K562 (cell line): Measurements from ENCODE around the gene STK11.

Experiments used
- BRD4 ChIP-seq: fragments of 200-600 bp; sonication (generic); IDR thresholded peaks from 2 replicates; pipeline ENCODE4 v1.6.1; 2017; ENCODE audit warnings: inconsistent platforms
- DPF2 ChIP-seq: fragments of 450-650 bp; IDR thresholded peaks from 2 replicates; pipeline ENCODE4 v1.6.1; 2016
- EZH2 ChIP-seq: IDR thresholded peaks from 2 replicates; pipeline ENCODE4 v1.6.1; 2012; ENCODE audit warnings: low read depth, mild to moderate bottlenecking, inconsistent platforms, low read length, borderline replicate concordance
- FOS ChIP-seq: IDR thresholded peaks from 3 replicates; pipeline ENCODE4 v1.6.1; 2011; ENCODE audit not compliant: insufficient read length; ENCODE audit errors: extremely low read depth
- MCM2 ChIP-seq: fragments of 450-650 bp; IDR thresholded peaks from 2 replicates; pipeline ENCODE4 v1.6.1; 2017; ENCODE audit warnings: low read depth, mild to moderate bottlenecking
- PHTF2 ChIP-seq: fragments of 250-450 bp; sonication (Bioruptor Pico); IDR thresholded peaks from 2 replicates; pipeline ENCODE4 v1.5.0; 2021; ENCODE audit warnings: mild to moderate bottlenecking
- SIN3A ChIP-seq, 2 experiments: fragments of 150-350 bp in 1 of 2; IDR thresholded peaks; 2 replicates each; pipeline ENCODE4 v1.6.1; 2011 to 2016; ENCODE audit warnings: borderline replicate concordance in 2 of 2, low read depth in 2 of 2, low read length in 2 of 2, mild to moderate bottlenecking in 2 of 2, moderate library complexity in 2 of 2; ENCODE audit not compliant: control insufficient read depth in 1 of 2
- SMAD3 ChIP-seq: fragments of 450-650 bp; formaldehyde crosslinking; conservative IDR thresholded peaks from 2 replicates; pipeline ENCODE4 v1.4.0; 2020; ENCODE audit warnings: mild to moderate bottlenecking
- TAL1 ChIP-seq: fragments of 450-650 bp; IDR thresholded peaks from 2 replicates; pipeline ENCODE4 v1.6.1; 2016; ENCODE audit warnings: mild to moderate bottlenecking
- TCF7L2 ChIP-seq: fragments of 150-350 bp; IDR thresholded peaks from 2 replicates; pipeline ENCODE4 v1.6.1; 2016; ENCODE audit warnings: low read depth, mild to moderate bottlenecking, low read length, moderate library complexity
- ZNF121 ChIP-seq: sonication (generic); formaldehyde crosslinking; conservative IDR thresholded peaks from 2 replicates; pipeline ENCODE4 v1.8.0; 2022; ENCODE audit warnings: missing genetic modification reagents
- ZNF407 ChIP-seq: fragments of 450-650 bp; IDR thresholded peaks from 2 replicates; pipeline ENCODE4 v1.6.1; 2016; ENCODE audit warnings: low read depth
- TF ChIP-seq, protein P1 (sequence below), 3 experiments: IDR thresholded peaks in 2 of 3; conservative IDR thresholded peaks in 1 of 3; 2 replicates each; pipeline ENCODE4 v1.5.1; 2011 to 2012; ENCODE audit warnings: low read length in 3 of 3, mild to moderate bottlenecking in 3 of 3, control low read depth in 2 of 3, improper control_type of control experiment in 1 of 3, inconsistent platforms in 1 of 3, low read depth in 1 of 3, mixed read lengths in 1 of 3, moderate library complexity in 1 of 3; ENCODE audit not compliant: insufficient read depth in 2 of 3
- TF ChIP-seq, protein P2 (sequence below): sonication (generic); formaldehyde crosslinking; IDR thresholded peaks from 2 replicates; pipeline ENCODE4 v1.4.0; 2020; ENCODE audit warnings: mild to moderate bottlenecking, missing genetic modification reagents

- TF ChIP-seq ZNF407 (no peak), PHTF2 (CRISPR knock-in tag) (no peak), MCM2 (no peak), FOS (no peak), SIN3A (IDR thresholded peaks at IDR 0.05; ENCODE audit: borderline replicate concordance in 2 of 2, control insufficient read depth in 1 of 2, low read depth in 2 of 2, low read length in 2 of 2) (no peak), TCF7L2 (no peak), EZH2 (no peak), ZNF121 (no peak), SMAD3 (no peak), DPF2 (no peak), BRD4 (no peak), TAL1 (no peak)
- TF ChIP-seq, protein P1, sequence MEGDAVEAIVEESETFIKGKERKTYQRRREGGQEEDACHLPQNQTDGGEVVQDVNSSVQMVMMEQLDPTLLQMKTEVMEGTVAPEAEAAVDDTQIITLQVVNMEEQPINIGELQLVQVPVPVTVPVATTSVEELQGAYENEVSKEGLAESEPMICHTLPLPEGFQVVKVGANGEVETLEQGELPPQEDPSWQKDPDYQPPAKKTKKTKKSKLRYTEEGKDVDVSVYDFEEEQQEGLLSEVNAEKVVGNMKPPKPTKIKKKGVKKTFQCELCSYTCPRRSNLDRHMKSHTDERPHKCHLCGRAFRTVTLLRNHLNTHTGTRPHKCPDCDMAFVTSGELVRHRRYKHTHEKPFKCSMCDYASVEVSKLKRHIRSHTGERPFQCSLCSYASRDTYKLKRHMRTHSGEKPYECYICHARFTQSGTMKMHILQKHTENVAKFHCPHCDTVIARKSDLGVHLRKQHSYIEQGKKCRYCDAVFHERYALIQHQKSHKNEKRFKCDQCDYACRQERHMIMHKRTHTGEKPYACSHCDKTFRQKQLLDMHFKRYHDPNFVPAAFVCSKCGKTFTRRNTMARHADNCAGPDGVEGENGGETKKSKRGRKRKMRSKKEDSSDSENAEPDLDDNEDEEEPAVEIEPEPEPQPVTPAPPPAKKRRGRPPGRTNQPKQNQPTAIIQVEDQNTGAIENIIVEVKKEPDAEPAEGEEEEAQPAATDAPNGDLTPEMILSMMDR (IDR thresholded peaks at IDR 0.05 in 2 of 3, conservative IDR thresholded peaks at IDR 0.05 in 1 of 3; ENCODE audit: insufficient read depth in 2 of 3, low read depth in 1 of 3, low read length in 3 of 3), result no peak
- TF ChIP-seq, protein P2, sequence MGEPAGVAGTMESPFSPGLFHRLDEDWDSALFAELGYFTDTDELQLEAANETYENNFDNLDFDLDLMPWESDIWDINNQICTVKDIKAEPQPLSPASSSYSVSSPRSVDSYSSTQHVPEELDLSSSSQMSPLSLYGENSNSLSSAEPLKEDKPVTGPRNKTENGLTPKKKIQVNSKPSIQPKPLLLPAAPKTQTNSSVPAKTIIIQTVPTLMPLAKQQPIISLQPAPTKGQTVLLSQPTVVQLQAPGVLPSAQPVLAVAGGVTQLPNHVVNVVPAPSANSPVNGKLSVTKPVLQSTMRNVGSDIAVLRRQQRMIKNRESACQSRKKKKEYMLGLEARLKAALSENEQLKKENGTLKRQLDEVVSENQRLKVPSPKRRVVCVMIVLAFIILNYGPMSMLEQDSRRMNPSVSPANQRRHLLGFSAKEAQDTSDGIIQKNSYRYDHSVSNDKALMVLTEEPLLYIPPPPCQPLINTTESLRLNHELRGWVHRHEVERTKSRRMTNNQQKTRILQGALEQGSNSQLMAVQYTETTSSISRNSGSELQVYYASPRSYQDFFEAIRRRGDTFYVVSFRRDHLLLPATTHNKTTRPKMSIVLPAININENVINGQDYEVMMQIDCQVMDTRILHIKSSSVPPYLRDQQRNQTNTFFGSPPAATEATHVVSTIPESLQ (CRISPR knock-in tag), result no peak
Measured at GRCh38 chr19:1220477-1220930, 14.9 kb downstream of the STK11 start.
